GM23338 (cell line): Measurements from ENCODE around the gene BMP8A. TPM values are rescaled to one million over a fixed set of nuclear protein-coding genes. Genes with fewer than 3 reads are reported as not detected.

Experiments used
- ATAC-seq: fragments of 200-7000 bp; cut with Tn5 transposase; 3 replicates; pipeline ENCODE4 v1.9.1; 2020
- DNase-seq: peaks from one replicate; pipeline ENCODE4 v3.0.0-alpha.2; 2015; ENCODE audit warnings: low spot score
- H2AFZ ChIP-seq: fragments of 200-600 bp; sonication (generic); 2 replicates; pipeline ENCODE4 v1.8.0; 2016; ENCODE audit warnings: antibody characterized with exemption, mild to moderate bottlenecking, moderate library complexity
- H3F3A ChIP-seq: fragments of 200-600 bp; sonication (generic); replicated peaks from 2 replicates; pipeline ENCODE4 v1.8.0; 2017; ENCODE audit warnings: antibody characterized with exemption, mixed run types, low read depth
- H3K27ac ChIP-seq: fragments of 200-600 bp; sonication (generic); 2 replicates; pipeline ENCODE4 v1.6.1; 2016; ENCODE audit warnings: low read depth
- H3K27me3 ChIP-seq: fragments of 200-600 bp; sonication (generic); 2 replicates; pipeline ENCODE4 v1.8.0; 2016; ENCODE audit warnings: mild to moderate bottlenecking, mixed run types, moderate library complexity; ENCODE audit not compliant: insufficient read depth
- H3K36me3 ChIP-seq: fragments of 200-600 bp; sonication (generic); 2 replicates; pipeline ENCODE4 v1.8.0; 2016; ENCODE audit warnings: mild to moderate bottlenecking; ENCODE audit not compliant: insufficient read depth
- H3K4me1 ChIP-seq: fragments of 200-600 bp; sonication (generic); 2 replicates; pipeline ENCODE4 v1.8.0; 2016; ENCODE audit warnings: mild to moderate bottlenecking, moderate library complexity; ENCODE audit not compliant: insufficient read depth
- H3K4me2 ChIP-seq: fragments of 200-600 bp; sonication (generic); 2 replicates; pipeline ENCODE4 v1.7.1; 2017; ENCODE audit warnings: mixed run types
- H3K4me3 ChIP-seq: fragments of 200-600 bp; sonication (generic); 2 replicates; pipeline ENCODE4 v1.6.1; 2016; ENCODE audit warnings: mixed run types
- H3K79me2 ChIP-seq: fragments of 200-600 bp; sonication (generic); replicated peaks from 2 replicates; pipeline ENCODE4 v1.8.0; 2017; ENCODE audit warnings: mild to moderate bottlenecking; ENCODE audit not compliant: insufficient read depth
- H3K9me2 ChIP-seq: fragments of 200-600 bp; sonication (generic); 2 replicates; pipeline ENCODE4 v1.8.0; 2017; ENCODE audit not compliant: insufficient read depth
- H4K20me1 ChIP-seq: fragments of 200-600 bp; sonication (generic); replicated peaks from 2 replicates; pipeline ENCODE4 v1.8.0; 2017; ENCODE audit warnings: mild to moderate bottlenecking; ENCODE audit not compliant: insufficient read depth
- H3K27ac Mint-ChIP-seq: 2 replicates; pipeline ENCODE4 v1.8.0; 2020; ENCODE audit warnings: inconsistent platforms, mild to moderate bottlenecking, moderate library complexity, mixed read lengths
- H3K27me3 Mint-ChIP-seq: 3 replicates; pipeline ENCODE4 v1.8.0; 2022; ENCODE audit warnings: low read depth, mild to moderate bottlenecking, moderate library complexity, mixed read lengths, inconsistent platforms; ENCODE audit not compliant: insufficient read depth, poor library complexity
- H3K36me3 Mint-ChIP-seq: 3 replicates; pipeline ENCODE4 v1.8.0; 2021; ENCODE audit warnings: low read depth, mild to moderate bottlenecking, inconsistent platforms, moderate library complexity, mixed read lengths
- H3K4me1 Mint-ChIP-seq: 3 replicates; pipeline ENCODE4 v1.8.0; 2020; ENCODE audit warnings: mild to moderate bottlenecking, inconsistent platforms, mixed read lengths
- H3K4me3 Mint-ChIP-seq: 3 replicates; pipeline ENCODE4 v1.8.0; 2021; ENCODE audit warnings: moderate library complexity, mild to moderate bottlenecking, inconsistent platforms, mixed read lengths
- H3K9me3 Mint-ChIP-seq: 3 replicates; pipeline ENCODE4 v1.8.0; 2020; ENCODE audit warnings: moderate library complexity, mild to moderate bottlenecking, inconsistent platforms, mixed read lengths
- JUNB ChIP-seq: IDR thresholded peaks from one replicate; pipeline ENCODE4 v1.6.1; 2016; ENCODE audit warnings: antibody characterized with exemption; ENCODE audit not compliant: unreplicated experiment
- POLR2AphosphoS5 ChIP-seq: IDR thresholded peaks from 2 replicates; pipeline ENCODE4 v1.6.1; 2016; ENCODE audit warnings: antibody characterized with exemption, low read depth
- STAT1 ChIP-seq: IDR thresholded peaks from one replicate; pipeline ENCODE4 v1.6.1; 2016; ENCODE audit warnings: antibody characterized with exemption; ENCODE audit not compliant: unreplicated experiment
- ZNF462 ChIP-seq: fragments of 250-450 bp; sonication (Bioruptor Pico); IDR thresholded peaks from 2 replicates; pipeline ENCODE4 v1.5.0; 2020; ENCODE audit warnings: mild to moderate bottlenecking, moderate library complexity
- polyA plus RNA-seq: library from polyadenylated mRNA; unstranded; fragments of >200 nt; fragmentation: Nextera tagmentation; extraction: Ambion mirVana; gene quantifications from 2 replicates; pipeline ENCODE4 v1.2.1, GENCODE V29; 2016
- total RNA-seq: library from RNA; depleted of rRNA; stranded (reverse); fragments of >200 nt; shearing (Covaris generic); gene quantifications from 2 replicates; pipeline ENCODE4 v1.2.3, GENCODE V29; 2014
- TF ChIP-seq, protein P1 (sequence below): IDR thresholded peaks from 2 replicates; pipeline ENCODE4 v1.6.1; 2016; ENCODE audit warnings: antibody characterized with exemption

The BMP8A gene
- total and polyA plus RNA-seq, 2 experiments from 2014 or later: 0.34 to 0.63 TPM

DNA sequence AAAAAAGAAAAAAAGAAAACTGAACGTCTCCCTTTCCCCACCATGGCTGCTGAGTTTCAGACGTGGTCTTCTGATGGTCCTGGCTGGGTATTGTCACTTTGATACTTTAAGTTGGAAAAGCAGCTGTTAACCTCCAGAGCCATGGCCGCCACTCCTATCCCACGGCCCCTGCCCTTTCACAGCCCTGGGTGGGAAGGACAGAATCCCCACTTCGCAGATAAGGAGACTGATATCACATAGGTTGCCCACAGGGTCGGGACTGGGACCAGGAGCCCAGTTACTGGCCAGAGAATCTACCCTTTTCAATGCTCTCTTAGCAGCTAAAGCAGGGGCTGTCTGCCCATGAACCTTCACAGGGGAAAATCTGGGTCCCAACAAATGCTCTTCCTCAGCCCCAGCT lies 16.8 kb downstream of the BMP8A start (continued):
- no peak for TF ChIP-seq ZNF462 (CRISPR knock-in tag)
- TF ChIP-seq, protein P1, sequence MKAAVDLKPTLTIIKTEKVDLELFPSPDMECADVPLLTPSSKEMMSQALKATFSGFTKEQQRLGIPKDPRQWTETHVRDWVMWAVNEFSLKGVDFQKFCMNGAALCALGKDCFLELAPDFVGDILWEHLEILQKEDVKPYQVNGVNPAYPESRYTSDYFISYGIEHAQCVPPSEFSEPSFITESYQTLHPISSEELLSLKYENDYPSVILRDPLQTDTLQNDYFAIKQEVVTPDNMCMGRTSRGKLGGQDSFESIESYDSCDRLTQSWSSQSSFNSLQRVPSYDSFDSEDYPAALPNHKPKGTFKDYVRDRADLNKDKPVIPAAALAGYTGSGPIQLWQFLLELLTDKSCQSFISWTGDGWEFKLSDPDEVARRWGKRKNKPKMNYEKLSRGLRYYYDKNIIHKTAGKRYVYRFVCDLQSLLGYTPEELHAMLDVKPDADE: no peak

- no peak for ATAC-seq
- TF ChIP-seq STAT1 (no peak), ZNF462 (CRISPR knock-in tag) (no peak), POLR2AphosphoS5 (no peak), JUNB (no peak)
These were observed 17.4 kb downstream of the BMP8A start for GRCh38 chr1:39508857-39509305.

More at GRCh38 chr1:39508857-39509305, 17.4 kb downstream of the BMP8A start:
- H4K20me1 ChIP-seq: no peaks in the 10 kb centered on the region
- H3K4me3 ChIP-seq: no peak overlapping the region
- H2AFZ ChIP-seq: no peak overlapping the region
- DNase-seq: no peak
- H3K27me3 ChIP-seq: peaks cover 11% of the 10 kb centered on the region
- no peaks in the 10 kb centered on the region for H3K36me3 Mint-ChIP-seq
- H3F3A ChIP-seq: no peaks in the 10 kb centered on the region
- H3K27ac ChIP-seq: no peak overlapping the region
- no peaks in the 10 kb centered on the region for H3K79me2 ChIP-seq
- no peaks in the 10 kb centered on the region for H3K9me2 ChIP-seq
- peaks cover 12% of the 10 kb centered on the region for H3K27me3 Mint-ChIP-seq
- no peak overlapping the region for H3K4me3 Mint-ChIP-seq
- peaks cover 12% of the 10 kb centered on the region; the same call in 2 of the 3 replicates for H3K4me1 Mint-ChIP-seq
- no peak overlapping the region for H3K27ac Mint-ChIP-seq
- no peak overlapping the region for H3K4me2 ChIP-seq
- no peaks in the 10 kb centered on the region for H3K36me3 ChIP-seq
- no peaks in the 10 kb centered on the region; the same call in 1 of the 2 replicates for H3K4me1 ChIP-seq
- no peaks in the 10 kb centered on the region for H3K9me3 Mint-ChIP-seq
